ENCODE data around the gene TICAM1. TPM values are rescaled to one million over a fixed set of nuclear protein-coding genes. Genes with fewer than 3 reads are reported as not detected.
"Not testable (repeated sequence)": the region's sequence is repeated elsewhere in the genome, so short reads cannot be mapped to it uniquely, and the experiment has no call there.

Gene TICAM1
- total RNA-seq, 3 donors from 2014 or later, result 3.5 to 5.2 (median 4.7) TPM

DNA sequence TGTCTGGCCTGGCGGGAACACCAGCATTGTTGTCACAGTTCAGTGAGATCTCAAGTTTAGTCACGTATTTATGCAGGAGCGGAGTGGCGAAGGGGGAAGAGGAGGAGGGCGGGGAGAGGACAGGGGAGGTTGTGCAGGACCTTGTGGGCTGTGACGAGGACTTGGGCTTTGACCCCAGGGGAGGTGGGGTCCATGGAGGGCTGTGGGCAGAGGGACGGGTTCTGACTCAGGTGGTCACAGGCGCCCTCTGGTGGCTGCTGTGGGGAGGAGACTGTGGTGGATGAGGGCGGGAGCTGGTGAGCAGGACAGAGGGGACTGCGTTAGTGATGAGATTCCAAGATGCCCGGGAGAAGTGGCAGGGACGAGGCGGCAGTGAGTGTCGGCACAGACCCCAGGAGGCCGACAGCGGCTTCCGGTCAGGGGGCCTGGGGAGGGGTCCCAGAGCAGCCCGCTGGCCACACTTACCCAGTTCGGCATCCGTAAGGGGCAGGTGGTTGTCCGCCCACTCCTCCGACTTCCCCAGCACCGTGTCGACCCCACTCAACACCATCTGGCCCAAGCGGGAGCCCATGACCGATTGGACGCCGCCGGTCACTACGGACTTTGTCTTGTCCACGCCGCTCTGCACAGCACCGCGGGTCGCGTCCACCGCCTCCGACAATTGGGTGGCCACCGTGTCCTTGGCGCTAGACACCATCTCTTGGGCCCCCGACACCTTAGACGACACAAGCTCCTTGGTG, 20.2 kb upstream of the TICAM1 start:
- intact Hi-C loops (cut with DNase I; ENCODE audit: low total_unique reads), result no loop called here
- Histone ChIP-seq H3K27me3 (no peaks in the 10 kb centered on the region), H3K36me3 (no peaks in the 10 kb centered on the region), H3K9me3 (no peaks in the 10 kb centered on the region), H3K4me3 (no peak overlapping the region), H3K4me1 (no peaks in the 10 kb centered on the region), H3K27ac (no peak overlapping the region)
- TF ChIP-seq POLR2AphosphoS5 (IDR thresholded peaks at IDR 0.05), result no peak
- TF ChIP-seq, protein P1, sequence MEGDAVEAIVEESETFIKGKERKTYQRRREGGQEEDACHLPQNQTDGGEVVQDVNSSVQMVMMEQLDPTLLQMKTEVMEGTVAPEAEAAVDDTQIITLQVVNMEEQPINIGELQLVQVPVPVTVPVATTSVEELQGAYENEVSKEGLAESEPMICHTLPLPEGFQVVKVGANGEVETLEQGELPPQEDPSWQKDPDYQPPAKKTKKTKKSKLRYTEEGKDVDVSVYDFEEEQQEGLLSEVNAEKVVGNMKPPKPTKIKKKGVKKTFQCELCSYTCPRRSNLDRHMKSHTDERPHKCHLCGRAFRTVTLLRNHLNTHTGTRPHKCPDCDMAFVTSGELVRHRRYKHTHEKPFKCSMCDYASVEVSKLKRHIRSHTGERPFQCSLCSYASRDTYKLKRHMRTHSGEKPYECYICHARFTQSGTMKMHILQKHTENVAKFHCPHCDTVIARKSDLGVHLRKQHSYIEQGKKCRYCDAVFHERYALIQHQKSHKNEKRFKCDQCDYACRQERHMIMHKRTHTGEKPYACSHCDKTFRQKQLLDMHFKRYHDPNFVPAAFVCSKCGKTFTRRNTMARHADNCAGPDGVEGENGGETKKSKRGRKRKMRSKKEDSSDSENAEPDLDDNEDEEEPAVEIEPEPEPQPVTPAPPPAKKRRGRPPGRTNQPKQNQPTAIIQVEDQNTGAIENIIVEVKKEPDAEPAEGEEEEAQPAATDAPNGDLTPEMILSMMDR (IDR thresholded peaks at IDR 0.05), result peak; percentile 30 to 88 (median 83)
- DNase-seq (ENCODE audit: low spot score in 2 of 2), result peak; percentile 45 to 72

- Histone ChIP-seq H3K4me1 (no peaks in the 10 kb centered on the region), H3K9me3 (no peaks in the 10 kb centered on the region), H3K27ac (no peak overlapping the region), H3K27me3 (no peaks in the 10 kb centered on the region), H3K4me3 (no peak overlapping the region), H3K36me3 (no peaks in the 10 kb centered on the region)
- TF ChIP-seq, protein P1 (IDR thresholded peaks at IDR 0.05), result no peak
- no peak for DNase-seq (ENCODE audit: low spot score in 2 of 2)
- intact Hi-C loops (cut with DNase I; ENCODE audit: low total_unique reads), result no loop called here
Measured at GRCh38 chr19:4849019-4849418, 17.5 kb upstream of the TICAM1 start.

DNA sequence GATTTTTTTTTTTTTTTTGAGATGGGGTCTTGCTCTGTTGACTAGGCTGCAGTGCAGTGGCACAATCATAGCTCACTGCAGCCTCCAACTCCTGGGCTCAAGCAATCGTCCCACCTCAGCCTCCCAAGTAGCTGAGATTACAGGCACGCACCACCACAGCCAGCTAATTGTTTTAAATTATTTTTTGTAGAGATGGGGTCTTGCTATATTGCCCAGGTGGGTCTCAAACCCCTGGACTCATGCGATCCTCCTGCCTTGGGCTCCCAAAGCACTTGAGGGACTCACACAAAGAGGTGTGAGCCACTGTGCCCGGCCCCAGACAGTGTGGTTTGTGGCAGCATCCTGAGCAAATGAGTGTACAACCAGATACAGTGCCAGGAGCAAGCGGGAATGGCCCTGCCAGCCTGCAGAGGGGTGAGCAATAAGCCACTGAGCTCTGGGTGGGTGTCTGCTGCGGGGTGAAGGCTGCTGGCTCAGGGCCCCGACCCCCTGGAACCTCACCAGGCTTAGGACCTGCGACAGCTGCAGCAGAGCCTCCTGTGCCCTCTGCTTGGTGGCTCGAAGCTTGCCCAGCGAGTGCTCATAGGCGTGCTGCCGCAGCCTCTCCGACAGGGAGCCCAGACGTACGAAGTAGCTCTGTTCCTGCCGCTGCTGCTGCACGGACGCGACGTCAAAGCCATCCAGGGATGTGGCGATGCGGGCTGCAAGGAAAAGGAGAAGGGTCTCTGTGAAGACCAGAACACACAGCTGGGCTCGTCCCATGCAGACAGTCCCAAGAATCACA, 15.9 kb upstream of the TICAM1 start:
- no peaks in the 10 kb centered on the region for H3K9me3 ChIP-seq
- no peaks in the 10 kb centered on the region for H3K4me1 ChIP-seq
- intact Hi-C loops (cut with DNase I; ENCODE audit: low total_unique reads), result no loop called here
- H3K27ac ChIP-seq, result no peak overlapping the region
- H3K27me3 ChIP-seq, result no peaks in the 10 kb centered on the region
- no peaks in the 10 kb centered on the region for H3K36me3 ChIP-seq
- TF ChIP-seq, protein P1 (IDR thresholded peaks at IDR 0.05), result no peak
- no peak for TF ChIP-seq POLR2A (IDR thresholded peaks at IDR 0.05)
- no peak for TF ChIP-seq POLR2AphosphoS5 (IDR thresholded peaks at IDR 0.05)
- no peak overlapping the region for H3K4me3 ChIP-seq
- no peak for DNase-seq (ENCODE audit: low spot score in 2 of 2)

DNA sequence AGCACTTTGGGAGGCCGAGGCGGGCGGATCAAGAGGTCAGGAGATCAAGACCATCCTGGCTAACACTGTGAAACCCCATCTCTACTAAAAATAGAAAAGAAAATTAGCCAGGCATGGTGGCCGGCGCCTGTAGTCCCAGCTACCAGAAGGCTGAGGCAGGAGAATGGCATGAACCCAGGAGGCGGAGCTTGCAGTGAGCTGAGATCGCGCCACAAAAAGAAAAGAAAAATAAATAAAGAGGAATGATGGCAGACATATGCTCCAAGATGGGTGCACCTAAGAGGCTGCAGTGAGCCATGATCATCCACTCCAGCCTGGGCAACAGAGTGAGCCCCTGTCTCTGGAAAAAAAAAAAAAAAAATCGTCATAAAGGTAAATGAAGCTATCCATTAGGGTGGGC, 14.5 kb upstream of the TICAM1 start:
- H3K27me3 ChIP-seq; DNase-seq (ENCODE audit: low spot score in 2 of 2); H3K27ac ChIP-seq; H3K4me3 ChIP-seq; H3K36me3 ChIP-seq; intact Hi-C loops (cut with DNase I; ENCODE audit: low total_unique reads); H3K9me3 ChIP-seq; H3K4me1 ChIP-seq: not testable (repeated sequence)

DNA sequence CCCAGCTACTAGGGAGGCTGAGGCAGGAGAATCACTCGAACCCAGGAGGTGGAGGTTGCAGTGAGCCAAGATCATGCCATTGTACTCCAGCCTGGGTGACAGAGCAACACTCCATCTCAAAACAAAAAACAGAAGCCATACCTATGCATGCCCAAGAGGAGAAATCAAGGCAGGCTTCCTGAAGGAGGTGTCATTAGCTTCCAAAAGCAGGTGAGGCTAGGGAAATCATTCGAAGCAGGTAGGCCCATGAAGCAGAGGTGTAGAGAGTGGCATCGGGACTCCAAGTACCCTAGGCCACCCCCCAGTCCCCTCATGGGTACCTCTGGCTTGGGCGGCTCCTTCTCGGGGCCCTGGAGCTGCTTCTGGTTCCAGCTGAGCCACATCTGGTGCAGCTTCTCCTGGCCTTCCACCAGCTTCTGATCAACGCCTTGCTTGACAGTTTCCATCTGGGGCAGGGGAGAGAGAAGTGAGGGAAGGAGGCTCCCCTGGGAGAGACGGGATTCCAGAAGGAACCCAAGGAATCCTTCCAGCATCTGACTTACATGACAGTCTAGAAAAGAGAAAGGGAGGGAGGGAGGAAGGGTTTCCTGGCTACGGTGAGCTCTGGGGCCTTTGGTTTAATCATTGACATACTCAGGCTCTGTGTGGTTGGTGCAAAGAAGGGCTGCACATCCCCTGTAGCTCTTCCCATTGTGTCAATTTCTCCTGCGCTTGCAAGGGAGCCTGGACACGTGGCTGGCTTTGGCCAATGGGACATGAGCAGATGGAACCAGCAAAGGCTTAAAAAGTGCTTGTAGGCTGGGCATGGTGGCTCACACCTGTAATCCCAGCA, 13.1 kb upstream of the TICAM1 start:
- no peaks in the 10 kb centered on the region for H3K36me3 ChIP-seq

More for the DNA sequence above, 13.1 kb upstream of the TICAM1 start:
- peak overlapping the region in 1 of 2 donors; percentile 59 for H3K27ac ChIP-seq
- no peak overlapping the region for H3K4me3 ChIP-seq
- no peak for TF ChIP-seq POLR2A (IDR thresholded peaks at IDR 0.05)
- TF ChIP-seq, protein P1 (IDR thresholded peaks at IDR 0.05), result no peak
- TF ChIP-seq POLR2AphosphoS5 (IDR thresholded peaks at IDR 0.05), result no peak
- no peaks in the 10 kb centered on the region for H3K4me1 ChIP-seq
- no peak for DNase-seq (ENCODE audit: low spot score in 2 of 2)
- no peaks in the 10 kb centered on the region for H3K27me3 ChIP-seq
- no peaks in the 10 kb centered on the region for H3K9me3 ChIP-seq
- intact Hi-C loops (cut with DNase I; ENCODE audit: low total_unique reads), result no loop called here

All from breast epithelium (tissue), 4 donors.